Gastroesophageal sphincter (tissue), 4 donors: ENCODE data around the gene GABRA1. TPM values are rescaled to one million over a fixed set of nuclear protein-coding genes. Genes with fewer than 3 reads are reported as not detected.

Experiments used
- ATAC-seq: fragments of 150-250 bp; one replicate; pipeline ENCODE4 v1.9.1; 2016; ENCODE audit warnings: mild to moderate bottlenecking, moderate library complexity
- H3K27ac ChIP-seq, 4 donors: fragments of 200-600 bp; sonication (generic) in 3 of 4; 1 replicate in 3 of 4; 2 replicates in 1 of 4; pipeline ENCODE4 v1.5.1; 2016 to 2019
- H3K27me3 ChIP-seq: fragments of 200-600 bp; sonication (generic); one replicate; pipeline ENCODE4 v1.5.1; 2019
- H3K36me3 ChIP-seq, 2 donors: fragments of 200-600 bp; sonication (generic); one replicate each; pipeline ENCODE4 v1.5.1; 2019; ENCODE audit warnings: control low read depth in 1 of 2
- H3K4me1 ChIP-seq, 3 donors: fragments of 200-600 bp; sonication (generic); 1 replicate in 2 of 3; 2 replicates in 1 of 3; pipeline ENCODE4 v1.5.1; 2016 to 2019; ENCODE audit warnings: control low read depth in 2 of 3
- H3K4me3 ChIP-seq, 2 donors: fragments of 200-600 bp; sonication (generic); one replicate each; pipeline ENCODE4 v1.5.1; 2019; ENCODE audit warnings: mild to moderate bottlenecking in 1 of 2, moderate library complexity in 1 of 2
- H3K9me3 ChIP-seq, 3 donors: fragments of 200-600 bp; sonication (generic); one replicate each; pipeline ENCODE4 v1.5.1; 2017 to 2019; ENCODE audit warnings: control low read depth in 2 of 3
- CTCF ChIP-seq, 4 experiments: fragments of 200-600 bp in 2 of 4; fragments of 450-650 bp in 2 of 4; sonication (generic) in 1 of 4; IDR thresholded peaks; one replicate each; pipeline ENCODE4 v1.5.1; 2017 to 2019; ENCODE audit warnings: antibody characterized with exemption in 4 of 4, mild to moderate bottlenecking in 2 of 4, moderate library complexity in 2 of 4
- EP300 ChIP-seq: sonication (generic); formaldehyde crosslinking; IDR thresholded peaks from one replicate; pipeline ENCODE4 v1.6.1; 2017; ENCODE audit warnings: antibody characterized with exemption, mild to moderate bottlenecking
- POLR2A ChIP-seq, 2 donors: fragments of 450-650 bp; IDR thresholded peaks; one replicate each; pipeline ENCODE4 v1.6.1; 2017; ENCODE audit warnings: antibody characterized with exemption in 2 of 2, mild to moderate bottlenecking in 2 of 2, moderate library complexity in 1 of 2
- POLR2AphosphoS5 ChIP-seq: sonication (generic); formaldehyde crosslinking; IDR thresholded peaks from one replicate; pipeline ENCODE4 v1.6.1; 2017; ENCODE audit warnings: antibody characterized with exemption
- WGBS, 2 donors: methylation state at CpG; one replicate each; pipeline ENCODE4 v1.1.5; 2018; ENCODE audit warnings: low coverage in 1 of 2; 5-methylcytosine and 5-hydroxymethylcytosine counted together
- total RNA-seq, 4 donors: library from RNA; depleted of rRNA; stranded (reverse); fragments of >200 nt; gene quantifications; one replicate each; pipeline ENCODE4 v1.1.0, GENCODE V29; 2016

The GABRA1 gene
- total RNA-seq, 4 donors from 2014 or later: 3.1 TPM; not detected in 3

GRCh38 chr5:161921781-161922180, 73.9 kb downstream of the GABRA1 start:
- Histone ChIP-seq H3K9me3 (no peaks in the 10 kb centered on the region), H3K4me3 (no peak overlapping the region), H3K36me3 (no peaks in the 10 kb centered on the region), H3K4me1 (no peaks in the 10 kb centered on the region), H3K27me3 (no peaks in the 10 kb centered on the region), H3K27ac (no peak overlapping the region)
- WGBS, 2 donors: 50 to 71% methylated on average over 1 of the region's 1 CpG
- no peak for ATAC-seq
- TF ChIP-seq EP300 (no peak), POLR2A (IDR thresholded peaks at IDR 0.05) (no peak), POLR2AphosphoS5 (no peak), CTCF (IDR thresholded peaks at IDR 0.05) (no peak)

- WGBS, 2 donors: 73 to 96% methylated on average over 3 of the region's 3 CpGs
- Histone ChIP-seq H3K4me1 (no peaks in the 10 kb centered on the region), H3K4me3 (no peak overlapping the region), H3K9me3 (no peaks in the 10 kb centered on the region), H3K27ac (no peak overlapping the region), H3K36me3 (no peaks in the 10 kb centered on the region), H3K27me3 (no peaks in the 10 kb centered on the region)
- TF ChIP-seq EP300 (no peak), POLR2AphosphoS5 (no peak), POLR2A (IDR thresholded peaks at IDR 0.05) (no peak), CTCF (IDR thresholded peaks at IDR 0.05) (no peak)
- ATAC-seq: no peak
These were observed 76.3 kb downstream of the GABRA1 start for GRCh38 chr5:161924270-161924669.

GRCh38 chr5:161925960-161926359, 78.0 kb downstream of the GABRA1 start:
- Histone ChIP-seq H3K36me3 (no peaks in the 10 kb centered on the region), H3K9me3 (no peaks in the 10 kb centered on the region), H3K27me3 (no peaks in the 10 kb centered on the region), H3K4me3 (no peak overlapping the region), H3K4me1 (no peaks in the 10 kb centered on the region), H3K27ac (no peak overlapping the region)
- TF ChIP-seq CTCF (IDR thresholded peaks at IDR 0.05) (no peak), EP300 (no peak), POLR2AphosphoS5 (no peak), POLR2A (IDR thresholded peaks at IDR 0.05) (no peak)
- ATAC-seq: no peak
- 64 to 75% methylated on average over 3 of the region's 4 CpGs for WGBS, 2 donors

GRCh38 chr5:161934486-161934885, 86.6 kb downstream of the GABRA1 start:
- ATAC-seq: no peak
- Histone ChIP-seq H3K27me3 (no peaks in the 10 kb centered on the region), H3K9me3 (no peaks in the 10 kb centered on the region), H3K4me1 (no peaks in the 10 kb centered on the region), H3K36me3 (no peaks in the 10 kb centered on the region), H3K4me3 (no peak overlapping the region), H3K27ac (no peak overlapping the region)
- no peak for TF ChIP-seq POLR2A (IDR thresholded peaks at IDR 0.05)
- TF ChIP-seq EP300: no peak
- TF ChIP-seq CTCF (IDR thresholded peaks at IDR 0.05): no peak
- no peak for TF ChIP-seq POLR2AphosphoS5
- 66 to 67% methylated on average over 3 of the region's 3 CpGs for WGBS, 2 donors

- no peak for ATAC-seq
- Histone ChIP-seq H3K4me3 (no peak overlapping the region), H3K27ac (no peak overlapping the region), H3K4me1 (no peaks in the 10 kb centered on the region), H3K36me3 (no peaks in the 10 kb centered on the region), H3K9me3 (no peaks in the 10 kb centered on the region), H3K27me3 (no peaks in the 10 kb centered on the region)
- WGBS, 2 donors: 100% methylated on average over 1 of the region's 1 CpG
- TF ChIP-seq POLR2AphosphoS5 (no peak), EP300 (no peak), CTCF (IDR thresholded peaks at IDR 0.05) (no peak)
These were observed 97.1 kb downstream of the GABRA1 start for GRCh38 chr5:161944974-161945373.
